Medulla oblongata (tissue), 1 donor: ENCODE data around the gene BBS1.

Source experiments
- DNase-seq: peaks from one replicate; pipeline ENCODE4 v3.0.0-alpha.2; 2015; ENCODE audit errors: extremely low spot score

The BBS1 gene

DNA sequence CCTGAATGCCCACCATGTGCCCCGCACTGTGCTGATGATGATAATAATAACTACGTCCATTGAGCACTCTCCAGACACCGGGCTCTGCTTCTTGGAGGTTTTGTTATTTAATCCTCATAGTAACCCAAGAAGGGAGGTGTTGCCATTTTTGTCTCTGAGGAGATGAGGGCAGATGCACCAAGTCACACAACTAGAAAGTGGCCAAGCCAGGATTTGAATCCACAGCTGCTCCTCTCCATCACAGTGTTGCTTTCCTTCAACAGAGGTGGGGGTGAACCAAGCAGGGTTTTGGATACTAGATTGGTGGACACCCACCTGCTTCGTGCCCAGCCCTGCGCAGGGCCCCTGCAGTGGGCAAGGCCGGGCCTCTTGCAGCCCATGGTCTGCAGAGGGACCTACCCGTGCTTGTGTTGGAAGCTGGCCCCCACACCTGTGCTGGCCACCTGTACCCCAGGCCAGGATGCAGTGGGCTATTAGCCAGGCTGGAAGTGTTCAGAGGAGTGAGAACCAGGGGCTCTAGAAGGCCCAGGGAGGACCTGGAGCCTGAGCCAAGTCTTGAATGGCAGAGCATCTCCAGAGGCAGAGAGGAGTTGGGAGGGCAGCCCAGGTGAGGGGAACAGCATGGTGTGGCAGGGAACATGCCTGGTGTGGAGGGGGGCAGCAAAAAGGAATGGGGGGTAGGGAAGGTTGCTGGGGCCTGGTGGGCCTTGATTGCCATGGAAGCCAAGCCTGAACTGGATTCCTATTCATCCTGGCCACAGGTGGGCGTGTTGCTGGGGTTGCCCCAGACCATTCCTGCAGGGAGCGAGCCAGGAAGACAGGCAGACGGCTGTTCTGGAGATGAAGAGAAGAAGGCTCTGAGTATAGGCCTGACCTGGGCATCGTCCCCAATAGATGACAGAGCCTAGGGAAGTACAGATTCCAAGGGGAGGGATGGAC is 32.9 kb upstream of the BBS1 start:
- no peak for DNase-seq

DNA sequence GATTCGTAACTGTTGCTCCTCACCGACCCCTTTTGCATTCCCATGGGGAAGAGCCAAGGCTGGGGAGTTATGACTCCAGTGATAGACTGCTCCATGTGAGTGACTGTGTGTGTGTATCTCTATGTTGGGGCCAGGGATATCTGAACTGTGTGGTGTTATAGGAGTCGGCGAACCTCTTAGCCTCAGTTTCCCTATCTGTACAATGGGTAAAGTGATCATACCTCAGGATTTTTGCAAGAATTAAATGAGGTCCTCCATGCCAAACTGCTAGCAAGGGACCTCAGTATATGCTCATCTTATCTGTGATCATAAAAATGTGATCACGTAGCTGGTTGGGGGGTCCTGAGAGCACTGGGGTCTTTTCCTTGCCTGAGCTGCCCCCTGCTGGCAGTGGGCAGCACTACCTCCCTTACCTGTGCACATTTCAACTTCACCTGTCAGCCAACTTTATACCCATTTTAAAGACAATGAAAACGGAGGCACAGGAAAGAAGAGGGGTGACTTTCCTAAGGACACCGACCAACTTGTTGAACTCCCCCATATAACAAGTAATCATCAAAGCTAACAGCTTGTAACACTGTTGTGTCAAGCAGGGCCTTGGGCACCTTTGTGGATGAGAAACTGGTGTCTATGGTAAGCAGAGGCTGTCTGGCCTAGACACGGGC is 31.6 kb upstream of the BBS1 start:
- peak; percentile 7 for DNase-seq

DNA sequence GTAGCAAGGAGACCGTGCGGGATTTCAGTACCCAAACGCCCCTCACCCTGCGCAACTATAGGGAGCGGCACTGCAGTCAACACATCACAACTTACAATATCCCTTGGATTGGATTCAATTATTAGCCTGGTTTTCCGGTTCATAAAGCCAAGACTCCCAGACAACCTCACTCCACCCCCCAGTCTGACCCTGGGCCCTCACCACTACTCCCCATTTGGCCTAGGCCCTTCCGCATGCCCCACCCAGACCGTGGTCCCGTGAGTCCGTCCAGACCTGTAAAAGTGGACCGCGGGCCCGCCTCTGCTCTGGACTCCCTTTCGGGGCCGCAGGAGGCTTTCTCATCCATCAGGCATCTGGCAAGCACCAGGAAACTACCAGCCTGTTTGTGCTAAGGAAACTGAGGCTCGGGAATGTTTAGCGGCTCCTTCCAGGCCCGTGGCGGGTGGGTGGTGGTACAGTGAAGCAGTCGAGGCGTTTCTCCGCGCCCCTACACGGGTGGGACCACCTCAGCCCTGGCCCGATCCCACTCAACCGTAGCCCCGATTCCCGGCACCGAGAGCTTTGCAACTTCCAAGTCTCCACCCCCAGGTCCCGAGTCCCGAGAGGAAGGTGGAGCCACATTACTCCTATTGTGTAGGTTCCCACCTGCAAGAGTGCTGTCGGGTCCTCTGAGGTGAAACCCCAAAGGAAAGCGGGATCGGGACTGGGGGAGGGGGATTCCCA is 30.9 kb upstream of the BBS1 start:
- DNase-seq, result peak; percentile 18

DNA sequence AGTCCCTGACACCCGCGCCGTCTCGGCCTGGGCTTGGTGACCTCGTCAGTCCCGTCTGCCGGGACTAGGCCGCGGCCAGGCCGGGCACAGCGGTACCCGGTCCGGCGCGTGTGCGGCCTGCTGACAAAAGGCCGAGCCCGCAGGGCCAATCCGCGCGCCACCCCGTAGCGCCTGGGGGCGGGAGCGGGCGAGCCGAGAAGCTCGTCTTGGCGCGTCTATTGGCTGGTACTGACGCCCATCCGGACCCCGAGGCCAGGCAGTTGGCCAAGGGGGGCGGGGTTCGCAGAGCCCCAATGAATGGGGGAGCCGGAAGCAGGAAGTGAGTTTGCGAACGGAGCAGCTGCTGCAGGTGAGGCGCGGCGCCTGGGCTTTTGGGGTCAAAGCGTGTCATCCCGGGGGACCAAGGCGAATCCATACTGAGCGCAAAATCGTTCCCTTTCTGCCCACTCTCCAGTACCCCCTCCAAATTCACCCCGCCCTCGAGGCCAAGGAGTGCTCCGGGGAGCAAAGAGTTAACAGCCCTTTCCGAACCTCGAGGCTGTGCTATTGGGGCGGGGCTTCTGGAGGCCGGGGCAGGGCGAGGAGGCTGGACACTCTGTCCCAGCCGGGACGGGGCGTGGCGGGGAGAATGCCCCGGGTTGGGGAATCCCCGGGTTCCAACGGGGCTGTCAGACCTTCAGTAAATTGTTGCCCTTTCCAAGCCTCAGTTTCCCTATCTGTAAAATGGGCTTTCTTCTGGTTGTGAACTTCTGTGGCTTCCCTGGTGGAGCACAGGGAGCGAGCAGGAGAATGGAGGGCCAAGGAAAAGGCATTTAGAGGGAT is 30.1 kb upstream of the BBS1 start, which contains the start of gene DPP3:
Gene DPP3 (plus strand): TSS at position 318 of the 822 bp plus-strand sequence. CDS start 1,767 bp downstream, outside the sequence.
- peak; percentile 98 for DNase-seq

DNA sequence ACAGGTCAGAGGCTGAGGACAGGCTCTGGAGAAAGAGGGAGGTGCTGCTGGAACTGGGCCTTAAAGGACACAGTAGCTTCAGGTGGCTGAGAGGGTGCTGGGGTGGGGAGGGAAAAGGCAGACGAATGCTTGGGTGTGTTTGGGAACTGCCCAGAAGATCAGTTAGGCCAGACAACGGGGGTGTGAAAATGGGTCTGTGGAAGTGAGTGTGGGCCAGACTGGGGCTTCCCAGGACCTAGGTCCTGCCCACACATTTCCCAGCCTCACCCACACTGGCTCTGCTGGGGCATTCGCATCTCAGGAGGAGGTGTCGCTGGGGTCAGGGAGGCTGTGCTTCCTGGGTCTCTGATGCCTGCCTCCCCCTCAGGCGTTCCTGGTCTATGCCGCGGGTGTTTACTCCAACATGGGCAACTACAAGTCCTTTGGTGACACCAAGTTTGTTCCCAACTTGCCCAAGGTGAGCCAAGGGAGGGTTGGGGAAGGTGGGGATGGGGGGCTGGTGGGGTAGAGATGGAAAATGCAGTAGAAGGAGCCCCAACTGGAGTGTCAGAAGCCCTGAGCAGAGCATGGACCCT is 25.5 kb upstream of the BBS1 start:
- DNase-seq, result no peak

DNA sequence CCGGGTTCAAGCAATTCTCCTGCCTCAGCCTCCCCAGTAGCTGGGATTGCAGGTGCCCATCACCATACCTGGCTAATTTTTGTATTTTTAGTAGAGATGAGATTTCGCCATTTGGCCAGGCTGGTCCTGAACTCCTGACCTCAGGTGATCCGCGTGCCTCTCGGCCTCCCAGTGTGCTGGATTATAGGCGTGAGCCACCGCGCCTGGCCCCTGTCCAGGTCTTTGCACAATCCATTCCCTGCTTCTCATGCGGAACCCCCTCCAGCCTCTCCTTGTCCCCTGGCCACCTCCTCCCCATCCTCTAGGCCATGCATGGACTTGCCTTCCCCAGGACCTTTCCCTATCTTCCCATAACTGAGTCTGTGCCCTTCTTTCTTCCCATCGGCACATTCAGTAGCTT is 21.5 kb upstream of the BBS1 start:
- no peak for DNase-seq

DNA sequence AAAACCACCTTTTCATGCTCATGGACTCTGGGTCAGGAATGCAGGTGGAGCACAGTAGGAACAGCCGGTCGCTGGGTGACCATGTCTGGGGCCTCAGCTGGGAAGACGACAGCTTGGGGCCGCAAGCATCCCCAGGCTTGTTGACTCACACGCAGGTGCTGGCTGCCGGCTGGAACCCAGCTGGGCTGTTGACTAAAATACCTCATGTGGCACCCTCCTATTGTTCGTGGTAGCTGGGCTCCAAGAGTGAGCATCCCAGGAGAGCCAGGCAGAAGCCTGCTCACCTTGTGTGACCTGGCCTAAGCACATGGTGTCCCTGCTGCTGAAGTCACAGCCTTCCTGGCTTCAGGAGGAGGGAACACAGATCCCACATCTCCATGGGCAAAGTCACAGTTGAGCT is 20.8 kb upstream of the BBS1 start:
- no peak for DNase-seq

DNA sequence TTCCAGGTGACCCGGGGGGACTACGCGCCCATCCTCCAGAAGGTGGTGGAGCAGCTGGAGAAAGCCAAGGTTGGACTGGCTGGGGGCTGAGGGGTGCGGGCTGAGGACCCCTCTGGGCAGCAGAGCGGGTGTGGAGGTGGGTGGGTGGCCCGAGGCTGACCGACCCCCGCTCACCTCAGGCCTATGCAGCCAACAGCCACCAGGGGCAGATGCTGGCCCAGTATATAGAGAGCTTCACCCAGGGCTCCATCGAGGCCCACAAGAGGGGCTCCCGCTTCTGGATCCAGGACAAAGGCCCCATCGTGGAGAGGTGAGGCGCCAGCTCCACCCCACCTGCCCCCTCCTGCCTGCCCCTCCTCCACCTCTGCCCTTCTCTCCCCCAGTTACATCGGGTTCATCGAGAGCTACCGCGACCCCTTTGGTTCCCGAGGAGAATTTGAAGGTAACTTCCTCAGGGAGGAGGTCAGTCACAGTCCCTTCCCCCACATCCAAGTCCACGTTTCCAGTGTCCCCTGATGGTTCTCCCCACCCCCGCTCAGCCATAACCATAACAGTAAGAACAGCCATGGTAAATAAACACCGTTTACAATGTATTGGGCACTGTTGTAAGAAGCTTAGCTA is 19.0 kb upstream of the BBS1 start:
- no peak for DNase-seq

DNA sequence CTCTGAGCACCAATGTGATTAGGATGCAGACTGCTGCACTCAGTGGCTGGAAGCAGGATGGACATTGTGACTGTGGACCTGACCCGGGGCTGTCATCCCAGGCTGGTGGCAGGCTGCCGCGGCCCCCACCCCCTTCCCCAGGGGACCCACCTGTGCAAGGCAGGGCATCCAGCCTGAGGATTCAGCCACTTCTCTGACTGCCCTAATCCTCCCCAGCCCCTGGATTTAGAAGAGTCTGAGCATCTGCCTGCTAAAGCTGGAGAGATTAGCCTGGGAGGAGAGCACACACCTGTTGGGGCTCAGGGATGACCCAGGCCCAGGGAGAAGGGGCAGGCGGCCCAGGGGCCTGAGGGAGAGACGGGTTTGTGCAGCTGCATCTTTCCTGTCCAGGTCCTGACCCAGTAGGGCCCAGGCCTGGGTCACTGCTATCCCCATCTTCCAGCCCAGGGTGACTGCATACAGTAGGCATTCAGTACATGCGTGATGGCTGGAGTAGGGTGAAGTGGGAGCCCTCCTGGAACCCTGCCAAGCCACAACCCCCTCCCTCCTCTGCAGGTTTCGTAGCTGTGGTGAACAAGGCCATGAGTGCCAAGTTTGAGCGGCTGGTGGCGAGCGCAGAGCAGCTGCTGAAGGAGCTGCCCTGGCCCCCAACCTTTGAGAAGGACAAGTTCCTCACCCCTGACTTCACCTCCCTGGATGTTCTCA is 18.1 kb upstream of the BBS1 start:
- DNase-seq, result no peak

DNA sequence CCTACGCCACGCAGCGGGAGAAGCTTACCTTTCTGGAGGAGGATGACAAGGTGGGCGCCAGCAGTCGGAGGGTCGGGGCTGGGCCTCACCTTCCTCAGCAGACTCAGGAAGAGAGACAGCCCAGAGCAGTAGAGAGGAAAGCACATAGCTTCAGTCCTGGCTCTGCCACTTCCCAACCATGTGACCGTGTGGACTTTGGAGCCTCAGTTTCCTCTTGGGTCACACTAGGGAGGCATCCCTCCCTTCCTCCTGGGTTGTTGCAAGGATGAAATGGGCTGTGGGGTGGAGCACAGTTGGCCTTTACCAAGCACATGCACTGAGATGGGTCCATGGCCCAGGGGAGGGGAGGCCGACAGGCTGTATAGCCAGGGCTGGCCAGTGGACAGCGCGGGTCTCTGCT is 17.3 kb upstream of the BBS1 start:
- no peak for DNase-seq

DNA sequence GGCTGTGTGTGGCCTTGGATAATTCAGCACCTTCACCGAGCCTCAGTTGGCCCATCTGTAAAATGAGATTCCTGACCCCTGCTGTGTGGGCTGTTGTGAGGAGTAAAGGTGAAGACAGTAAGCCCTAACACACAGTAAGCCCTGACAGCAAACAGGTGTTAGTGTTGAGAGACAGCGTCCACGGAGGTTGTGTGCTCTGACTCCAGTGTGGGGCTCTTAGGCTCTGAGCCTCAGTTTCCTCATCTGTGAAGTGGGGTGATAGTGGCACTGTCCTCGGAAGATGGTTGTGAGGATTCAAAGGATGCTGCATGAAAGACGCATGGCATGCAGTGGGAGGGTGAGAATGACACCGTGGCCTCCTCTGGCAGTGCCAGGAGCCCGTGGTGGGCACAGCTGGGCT is 16.0 kb upstream of the BBS1 start:
- DNase-seq, result no peak

DNA sequence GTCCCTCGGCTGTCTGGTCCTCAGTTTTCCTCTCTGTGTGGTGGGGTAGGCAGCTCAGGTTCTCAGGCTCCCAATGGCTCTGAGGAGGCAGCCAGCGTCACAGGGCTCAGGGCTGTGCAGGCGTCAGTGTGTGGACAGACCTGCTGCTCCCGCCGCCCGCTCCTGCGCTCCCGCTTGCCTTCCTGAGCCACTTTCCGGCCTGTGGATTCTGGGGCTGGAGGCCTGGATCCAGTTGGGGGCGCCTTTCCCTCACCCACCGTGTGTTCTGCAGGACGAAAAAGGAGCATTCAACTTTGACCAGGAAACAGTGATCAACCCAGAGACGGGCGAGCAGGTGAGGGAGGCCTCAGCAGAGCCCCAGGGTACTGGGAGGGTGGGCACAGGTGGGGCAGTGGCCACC is 15.5 kb upstream of the BBS1 start:
- DNase-seq, result no peak

DNA sequence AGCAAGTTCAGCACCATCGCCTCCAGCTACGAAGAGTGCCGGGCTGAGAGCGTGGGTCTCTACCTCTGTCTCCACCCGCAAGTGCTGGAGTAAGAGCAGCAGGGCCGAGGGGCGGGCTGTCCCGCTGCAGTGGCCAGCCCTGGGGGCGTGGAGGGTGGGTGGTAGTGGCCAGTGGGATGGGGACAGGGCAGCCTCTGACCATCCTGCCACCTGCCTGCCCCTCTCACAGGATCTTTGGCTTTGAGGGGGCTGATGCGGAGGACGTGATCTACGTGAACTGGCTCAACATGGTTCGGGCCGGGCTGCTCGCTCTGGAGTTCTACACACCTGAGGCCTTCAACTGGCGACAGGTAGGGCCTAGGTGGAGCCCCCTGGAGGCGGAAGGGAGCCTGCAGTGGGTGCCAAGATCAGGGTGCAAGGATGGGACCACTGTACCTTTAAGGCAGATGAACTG is 15.0 kb upstream of the BBS1 start:
- DNase-seq, result no peak

DNA sequence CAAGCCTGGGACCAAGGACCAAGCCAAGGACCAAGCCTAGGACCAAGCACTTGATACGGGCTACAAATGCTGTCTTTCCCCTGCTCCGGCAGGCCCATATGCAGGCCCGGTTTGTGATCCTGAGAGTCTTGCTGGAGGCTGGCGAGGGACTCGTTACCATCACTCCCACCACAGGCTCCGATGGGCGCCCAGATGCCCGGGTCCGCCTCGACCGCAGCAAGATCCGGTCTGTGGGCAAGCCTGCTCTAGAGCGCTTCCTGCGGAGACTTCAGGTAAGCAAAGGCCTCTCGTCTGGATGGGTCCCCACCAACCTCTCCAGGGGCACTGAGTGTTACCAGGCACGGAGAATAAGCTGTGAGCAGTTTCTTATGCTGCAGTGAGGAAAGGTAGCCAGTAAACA is 13.2 kb upstream of the BBS1 start:
- DNase-seq, result no peak

DNA sequence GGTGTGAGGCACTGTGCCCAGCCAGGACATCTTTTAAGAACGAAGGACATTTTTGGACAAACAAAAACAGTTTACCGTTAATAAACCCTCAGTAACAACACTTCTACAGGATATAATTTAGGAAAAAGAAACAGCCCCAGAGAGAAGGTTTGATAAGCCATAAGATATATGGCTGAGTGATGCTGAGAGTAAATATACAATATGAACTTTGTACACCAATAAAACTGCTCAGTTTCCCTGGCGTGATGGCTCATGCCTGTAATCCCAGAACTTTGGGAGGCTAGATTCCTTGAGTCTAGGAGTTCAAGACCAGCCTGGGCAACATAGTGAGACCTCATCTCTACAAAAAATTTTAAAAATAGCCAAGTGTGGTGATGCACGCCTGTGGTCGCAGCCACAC is 11.9 kb upstream of the BBS1 start:
- no peak for DNase-seq

DNA sequence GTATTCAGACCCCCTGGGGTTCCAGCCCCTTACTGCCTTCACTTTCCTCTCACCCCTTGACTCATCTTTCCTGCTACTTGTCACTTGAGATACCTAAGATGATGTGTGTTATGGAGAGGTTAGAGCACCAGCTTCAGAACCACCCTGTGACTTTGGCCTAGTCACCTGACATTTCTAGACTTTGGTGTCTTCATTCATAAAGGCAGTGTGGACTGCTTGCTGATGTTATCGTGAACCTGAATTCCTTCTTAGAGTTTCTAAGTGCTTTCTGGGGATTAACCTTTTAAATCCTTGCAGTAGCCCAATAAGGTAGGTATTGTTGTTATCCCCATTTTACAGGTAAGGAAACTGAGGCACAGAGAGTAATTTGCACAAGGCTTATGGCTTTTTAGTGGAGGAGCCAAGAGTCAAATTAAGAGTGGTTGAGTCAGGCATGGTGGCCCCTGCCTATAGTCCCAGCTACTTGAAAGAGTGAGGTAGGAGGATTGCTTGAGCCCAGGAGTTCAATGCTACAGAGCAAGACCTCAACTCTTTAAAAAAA is 5.1 kb upstream of the BBS1 start:
- no peak for DNase-seq

DNA sequence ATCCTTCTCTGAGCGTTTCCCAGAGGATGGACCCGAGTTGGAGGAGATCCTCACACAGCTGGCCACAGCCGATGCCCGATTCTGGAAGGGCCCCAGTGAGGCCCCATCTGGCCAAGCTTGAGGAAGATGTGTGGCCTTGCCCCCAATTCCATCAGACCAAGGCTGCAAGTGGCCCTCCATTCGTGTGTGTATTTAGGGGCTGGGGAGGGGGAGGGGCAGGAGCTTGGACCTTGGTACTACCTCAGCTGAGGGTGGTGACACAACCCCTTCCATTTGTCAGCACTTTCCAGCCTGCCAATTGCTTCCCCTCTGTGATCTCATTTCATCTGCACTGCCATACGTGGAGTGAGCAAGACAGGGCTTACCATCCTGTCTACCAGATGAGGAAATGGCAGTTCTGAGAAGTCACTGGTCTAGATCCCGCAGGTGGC is 1.3 kb upstream of the BBS1 start:
- no peak for DNase-seq

DNA sequence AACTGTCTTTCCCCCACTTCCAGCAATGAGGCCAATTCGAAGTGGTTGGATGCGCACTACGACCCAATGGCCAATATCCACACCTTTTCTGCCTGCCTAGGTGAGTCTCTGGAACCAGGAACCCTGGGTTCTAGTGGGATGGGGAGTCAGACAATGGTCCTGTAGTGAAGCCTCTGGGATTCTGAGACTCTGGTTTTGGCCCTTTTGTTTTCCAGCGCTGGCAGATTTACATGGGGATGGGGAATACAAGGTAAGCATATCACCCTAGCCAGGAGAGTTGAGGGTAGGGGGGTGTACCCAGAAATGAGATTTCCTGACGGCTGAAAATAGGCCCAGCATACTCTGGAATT is 530 bp downstream of the BBS1 start:
- DNase-seq, result peak; percentile 3

DNA sequence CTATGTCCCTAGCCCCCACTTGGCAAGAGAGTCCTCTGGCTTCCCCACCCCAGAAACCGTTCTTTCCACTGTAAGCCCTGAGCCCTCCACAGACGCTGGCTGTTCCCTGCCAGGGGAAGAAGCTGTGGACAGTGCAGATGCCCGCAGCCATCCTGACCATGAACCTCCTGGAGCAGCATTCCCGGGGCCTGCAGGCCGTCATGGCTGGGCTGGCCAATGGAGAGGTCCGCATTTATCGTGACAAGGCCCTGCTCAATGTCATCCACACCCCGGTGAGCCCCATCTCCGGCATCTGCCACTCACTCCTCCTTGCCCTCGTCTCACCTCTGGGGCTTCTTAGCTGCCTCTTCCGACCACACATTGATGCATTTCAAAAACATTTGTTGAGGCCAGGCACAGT is 13.2 kb downstream of the BBS1 start:
- no peak for DNase-seq
